ENCODE measurements around the gene IFNGR1.

IFNGR1 gene

DNA sequence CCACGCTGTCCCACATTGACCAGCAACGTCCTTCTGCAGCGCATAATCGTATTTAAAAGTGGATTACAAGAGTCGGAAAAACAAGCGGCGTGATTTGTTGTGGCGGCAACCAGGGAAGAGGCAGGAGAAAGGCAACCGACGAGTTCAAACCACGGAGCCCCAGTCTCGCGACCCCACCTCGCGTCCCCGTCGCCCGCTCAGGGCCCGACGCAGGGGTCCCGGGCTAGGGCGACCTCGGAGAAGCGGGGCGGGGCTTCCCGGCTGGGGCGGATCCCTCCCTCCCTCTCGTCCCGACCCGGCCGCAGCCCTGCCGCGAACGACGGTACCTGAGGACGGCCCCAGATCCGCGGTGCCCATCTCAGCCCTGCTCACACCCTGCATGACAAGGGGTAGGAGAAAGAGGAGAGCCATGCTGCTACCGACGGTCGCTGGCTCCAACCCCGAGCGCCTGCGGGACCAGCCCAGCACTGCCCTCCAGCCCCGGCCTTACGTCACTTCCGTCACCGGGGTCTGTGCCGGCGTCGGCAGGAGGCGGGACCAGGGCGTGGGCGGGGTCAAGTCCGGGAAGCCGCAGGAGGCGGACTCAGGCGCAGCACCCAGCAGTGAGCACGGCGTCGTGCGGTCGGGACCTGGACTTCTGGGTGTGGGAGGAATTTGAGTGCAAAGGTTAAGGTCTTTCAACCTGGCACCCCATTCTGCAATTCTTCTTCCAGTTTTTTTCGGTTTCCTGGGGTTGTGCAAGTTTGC, at the start of gene IFNGR1:
Gene IFNGR1, minus strand, starts transcription at position 469 of the 747 bp plus-strand sequence. Its CDS starts 58 bp downstream, at position 411.
- Histone ChIP-seq H3K79me2 (ENCODE audit: control insufficient read depth, low read length) (peaks cover 51% of the 10 kb centered on the region), H3K4me1 (ENCODE audit: control insufficient read depth, low read length) (peaks cover 68% of the 10 kb centered on the region), H3K27ac (ENCODE audit: low read depth, low read length) (peak within 1 kb of the TSS; percentile 49), H4K20me1 (ENCODE audit: control insufficient read depth, insufficient read depth, low read depth, low read length) (no peaks in the 10 kb centered on the region), H3K27me3 (ENCODE audit: control insufficient read depth, low read length) (no peaks in the 10 kb centered on the region), H3K36me3 (ENCODE audit: control insufficient read depth, low read length) (peaks cover 19% of the 10 kb centered on the region), H3K4me3 (ENCODE audit: low read length) (peak within 1 kb of the TSS; percentile 98), H3K9me3 (ENCODE audit: control insufficient read depth, insufficient read depth, low read length) (no peaks in the 10 kb centered on the region), H3K4me2 (ENCODE audit: low read length) (peak within 1 kb of the TSS; percentile 79), H3K9me2 (replicated peaks; ENCODE audit: control insufficient read depth, low read length) (no peaks in the 10 kb centered on the region), H3F3A (ENCODE audit: control insufficient read depth, insufficient read depth) (peaks cover 14% of the 10 kb centered on the region)
- TF ChIP-seq, protein P1, sequence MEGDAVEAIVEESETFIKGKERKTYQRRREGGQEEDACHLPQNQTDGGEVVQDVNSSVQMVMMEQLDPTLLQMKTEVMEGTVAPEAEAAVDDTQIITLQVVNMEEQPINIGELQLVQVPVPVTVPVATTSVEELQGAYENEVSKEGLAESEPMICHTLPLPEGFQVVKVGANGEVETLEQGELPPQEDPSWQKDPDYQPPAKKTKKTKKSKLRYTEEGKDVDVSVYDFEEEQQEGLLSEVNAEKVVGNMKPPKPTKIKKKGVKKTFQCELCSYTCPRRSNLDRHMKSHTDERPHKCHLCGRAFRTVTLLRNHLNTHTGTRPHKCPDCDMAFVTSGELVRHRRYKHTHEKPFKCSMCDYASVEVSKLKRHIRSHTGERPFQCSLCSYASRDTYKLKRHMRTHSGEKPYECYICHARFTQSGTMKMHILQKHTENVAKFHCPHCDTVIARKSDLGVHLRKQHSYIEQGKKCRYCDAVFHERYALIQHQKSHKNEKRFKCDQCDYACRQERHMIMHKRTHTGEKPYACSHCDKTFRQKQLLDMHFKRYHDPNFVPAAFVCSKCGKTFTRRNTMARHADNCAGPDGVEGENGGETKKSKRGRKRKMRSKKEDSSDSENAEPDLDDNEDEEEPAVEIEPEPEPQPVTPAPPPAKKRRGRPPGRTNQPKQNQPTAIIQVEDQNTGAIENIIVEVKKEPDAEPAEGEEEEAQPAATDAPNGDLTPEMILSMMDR (IDR thresholded peaks at IDR 0.05; ENCODE audit: low read depth, low read length, poor library complexity, severe bottlenecking), result no peak
- no peak for TF ChIP-seq EZH2phosphoT487 (IDR thresholded peaks at IDR 0.05; ENCODE audit: borderline replicate concordance, low read length)

GRCh38 chr6:137268911-137269310, 49.7 kb upstream of the IFNGR1 start:
- H3K79me2 ChIP-seq (ENCODE audit: control insufficient read depth, low read length), result no peaks in the 10 kb centered on the region
- H3K9me2 ChIP-seq (replicated peaks; ENCODE audit: control insufficient read depth, low read length), result no peaks in the 10 kb centered on the region
- TF ChIP-seq EZH2phosphoT487 (IDR thresholded peaks at IDR 0.05; ENCODE audit: borderline replicate concordance, low read length), result no peak
- TF ChIP-seq, protein P1 (IDR thresholded peaks at IDR 0.05; ENCODE audit: low read depth, low read length, poor library complexity, severe bottlenecking), result no peak
- H3K36me3 ChIP-seq (ENCODE audit: control insufficient read depth, low read length), result no peaks in the 10 kb centered on the region
- H3K27me3 ChIP-seq (ENCODE audit: control insufficient read depth, low read length), result no peaks in the 10 kb centered on the region
- H3F3A ChIP-seq (ENCODE audit: control insufficient read depth, insufficient read depth), result no peaks in the 10 kb centered on the region
- 0 out of 2 replicates have a peak, but pooled peaks cover under 1% of the 10 kb centered on the region for H3K4me1 ChIP-seq (ENCODE audit: control insufficient read depth, low read length)
- H3K27ac ChIP-seq (ENCODE audit: low read depth, low read length), result no peak overlapping the region
- no peak overlapping the region for H3K4me2 ChIP-seq (ENCODE audit: low read length)
- H3K9me3 ChIP-seq (ENCODE audit: control insufficient read depth, insufficient read depth, low read length), result no peaks in the 10 kb centered on the region
- H4K20me1 ChIP-seq (ENCODE audit: control insufficient read depth, insufficient read depth, low read depth, low read length), result no peaks in the 10 kb centered on the region
- no peak overlapping the region for H3K4me3 ChIP-seq (ENCODE audit: low read length)

DNA sequence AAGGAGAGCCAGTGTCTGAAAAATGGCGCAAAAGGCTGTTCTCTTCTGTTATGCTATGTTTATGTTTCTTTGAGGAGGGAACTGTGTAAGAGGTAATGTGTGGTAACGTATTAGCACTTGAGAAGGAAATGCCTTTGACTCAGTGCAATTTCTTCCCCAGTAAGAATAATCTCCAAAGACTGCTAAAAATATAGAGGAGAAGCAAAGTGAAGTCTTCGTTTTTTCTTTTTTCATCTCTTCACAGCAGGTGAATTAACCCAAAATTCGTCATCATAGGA, 47.1 kb upstream of the IFNGR1 start:
- peaks cover 10% of the 10 kb centered on the region for H3K4me1 ChIP-seq (ENCODE audit: control insufficient read depth, low read length)
- no peak overlapping the region for H3K4me2 ChIP-seq (ENCODE audit: low read length)
- H3K79me2 ChIP-seq (ENCODE audit: control insufficient read depth, low read length), result no peaks in the 10 kb centered on the region
- H3K27me3 ChIP-seq (ENCODE audit: control insufficient read depth, low read length), result no peaks in the 10 kb centered on the region
- no peak for TF ChIP-seq EZH2phosphoT487 (IDR thresholded peaks at IDR 0.05; ENCODE audit: borderline replicate concordance, low read length)
- TF ChIP-seq, protein P1 (IDR thresholded peaks at IDR 0.05; ENCODE audit: low read depth, low read length, poor library complexity, severe bottlenecking), result no peak
- no peaks in the 10 kb centered on the region for H3K9me2 ChIP-seq (replicated peaks; ENCODE audit: control insufficient read depth, low read length)
- no peaks in the 10 kb centered on the region for H3K9me3 ChIP-seq (ENCODE audit: control insufficient read depth, insufficient read depth, low read length)
- peaks cover 7% of the 10 kb centered on the region; the same call in 1 of the 2 replicates for H3F3A ChIP-seq (ENCODE audit: control insufficient read depth, insufficient read depth)
- no peaks in the 10 kb centered on the region for H3K36me3 ChIP-seq (ENCODE audit: control insufficient read depth, low read length)
- no peak overlapping the region for H3K27ac ChIP-seq (ENCODE audit: low read depth, low read length)
- no peak overlapping the region for H3K4me3 ChIP-seq (ENCODE audit: low read length)
- H4K20me1 ChIP-seq (ENCODE audit: control insufficient read depth, insufficient read depth, low read depth, low read length), result no peaks in the 10 kb centered on the region

Data from DOHH2 (cell line).